Neural cell (in vitro differentiated cells): Measurements from ENCODE around the gene ATG9B. TPM values are rescaled to one million over a fixed set of nuclear protein-coding genes. Genes with fewer than 3 reads are reported as not detected.

Source experiments
- H2AFZ ChIP-seq: fragments of 200-600, 300-800 bp; sonication (generic), shearing (Covaris generic); 2 replicates; pipeline ENCODE4 v1.6.0; 2014; ENCODE audit warnings: low read depth, mild to moderate bottlenecking, antibody characterized with exemption, low read length, moderate library complexity
- H3F3A ChIP-seq: fragments of 200-600 bp; shearing (Covaris generic); 2 replicates; pipeline ENCODE4 v1.6.1; 2016; ENCODE audit warnings: mild to moderate bottlenecking, moderate library complexity, mixed read lengths, antibody characterized with exemption, low read length; ENCODE audit not compliant: insufficient read depth, poor library complexity, severe bottlenecking
- H3K27ac ChIP-seq: fragments of 200-600, 300-800 bp; sonication (generic), shearing (Covaris generic); 2 replicates; pipeline ENCODE4 v1.5.1; 2014; ENCODE audit warnings: mild to moderate bottlenecking, low read length, moderate library complexity
- H3K27me3 ChIP-seq: fragments of 300-800, 200-600 bp; sonication (generic), shearing (Covaris generic); 2 replicates; pipeline ENCODE4 v1.6.0; 2014; ENCODE audit warnings: mild to moderate bottlenecking, low read depth, low read length, moderate library complexity; ENCODE audit not compliant: insufficient read depth
- H3K36me3 ChIP-seq: fragments of 300-800, 200-600 bp; sonication (generic), shearing (Covaris generic); 2 replicates; pipeline ENCODE4 v1.5.1; 2014; ENCODE audit warnings: mild to moderate bottlenecking, antibody characterized with exemption, low read length, moderate library complexity; ENCODE audit not compliant: insufficient read depth
- H3K4me2 ChIP-seq: fragments of 300-800, 200-600 bp; sonication (generic), shearing (Covaris generic); 2 replicates; pipeline ENCODE4 v1.6.0; 2014; ENCODE audit warnings: mild to moderate bottlenecking, low read length
- H3K4me3 ChIP-seq: fragments of 300-800, 200-600 bp; sonication (generic), shearing (Covaris generic); 2 replicates; pipeline ENCODE4 v1.5.1; 2014; ENCODE audit warnings: mild to moderate bottlenecking, low read length, moderate library complexity
- H3K79me2 ChIP-seq: fragments of 200-600 bp; shearing (Covaris generic); replicated peaks from 2 replicates; pipeline ENCODE4 v1.6.0; 2014; ENCODE audit warnings: mild to moderate bottlenecking, low read length, moderate library complexity; ENCODE audit not compliant: insufficient read depth
- H3K9ac ChIP-seq: fragments of 300-800, 200-600 bp; sonication (generic), shearing (Covaris generic); 2 replicates; pipeline ENCODE4 v1.6.1; 2016; ENCODE audit warnings: mild to moderate bottlenecking, low read length, mixed read lengths
- H3K9me2 ChIP-seq: fragments of 200-600 bp; shearing (Covaris generic); 2 replicates; pipeline ENCODE4 v1.6.1; 2016; ENCODE audit warnings: mild to moderate bottlenecking, low read length, mixed read lengths; ENCODE audit not compliant: insufficient read depth
- H3K9me3 ChIP-seq: fragments of 200-600, 300-800 bp; sonication (generic), shearing (Covaris generic); 2 replicates; pipeline ENCODE4 v1.6.1; 2016; ENCODE audit warnings: mild to moderate bottlenecking, mixed run types, low read length, moderate library complexity, mixed read lengths
- H4K20me1 ChIP-seq: fragments of 200-600 bp; shearing (Covaris generic); 2 replicates; pipeline ENCODE4 v1.6.1; 2016; ENCODE audit warnings: mild to moderate bottlenecking, mixed run types; ENCODE audit not compliant: insufficient read depth
- CTCF ChIP-seq: fragments of 450-650 bp; IDR thresholded peaks from 2 replicates; pipeline ENCODE4 v1.5.1; 2014; ENCODE audit warnings: antibody characterized with exemption, mild to moderate bottlenecking, moderate library complexity; ENCODE audit not compliant: poor library complexity, severe bottlenecking
- EP300 ChIP-seq: fragments of 450-650 bp; conservative IDR thresholded peaks from 2 replicates; pipeline ENCODE4 v1.6.1; 2014; ENCODE audit warnings: antibody characterized with exemption, mild to moderate bottlenecking, moderate library complexity; ENCODE audit not compliant: poor library complexity, severe bottlenecking
- EZH2 ChIP-seq: fragments of 200-600, 300-800 bp; shearing (Covaris generic), sonication (generic); IDR thresholded peaks from 2 replicates; pipeline ENCODE4 v1.6.1; 2014; ENCODE audit warnings: antibody characterized with exemption, low read length, borderline replicate concordance, mild to moderate bottlenecking; ENCODE audit not compliant: insufficient read depth, poor library complexity, severe bottlenecking
- MXI1 ChIP-seq: fragments of 450-650 bp; conservative IDR thresholded peaks from 2 replicates; pipeline ENCODE4 v1.6.1; 2014; ENCODE audit warnings: antibody characterized with exemption, mild to moderate bottlenecking; ENCODE audit not compliant: poor library complexity, severe bottlenecking
- POLR2AphosphoS5 ChIP-seq: IDR thresholded peaks from 2 replicates; pipeline ENCODE4 v1.6.1; 2012
- RAD21 ChIP-seq: fragments of 450-650 bp; conservative IDR thresholded peaks from 2 replicates; pipeline ENCODE4 v1.6.1; 2014; ENCODE audit warnings: antibody characterized with exemption, mild to moderate bottlenecking, moderate library complexity
- REST ChIP-seq: IDR thresholded peaks from 2 replicates; pipeline ENCODE4 v1.6.1; 2012; ENCODE audit warnings: borderline replicate concordance
- SMC3 ChIP-seq: fragments of 450-650 bp; conservative IDR thresholded peaks from 2 replicates; pipeline ENCODE4 v1.6.1; 2014; ENCODE audit warnings: antibody characterized with exemption, mild to moderate bottlenecking, moderate library complexity; ENCODE audit not compliant: poor library complexity
- TAF1 ChIP-seq: IDR thresholded peaks from 2 replicates; pipeline ENCODE4 v1.6.1; 2012; ENCODE audit warnings: low read depth
- polyA plus RNA-seq: library from polyadenylated mRNA; depleted of rRNA; stranded (reverse); fragments of >200 nt; gene quantifications from 2 replicates; pipeline ENCODE4 v1.2.3, GENCODE V29; 2014

ATG9B gene
- polyA plus RNA-seq, 1 donor from 2014 or later = 1.4 TPM

- H3K27me3 ChIP-seq = peaks cover 7% of the 10 kb centered on the region
- H3K9me3 ChIP-seq = no peaks in the 10 kb centered on the region
- H3K36me3 ChIP-seq = no peaks in the 10 kb centered on the region
- no peak overlapping the region for H3K9ac ChIP-seq
- no peaks in the 10 kb centered on the region for H4K20me1 ChIP-seq
- no peaks in the 10 kb centered on the region for H3K9me2 ChIP-seq
- no peak overlapping the region for H3K4me3 ChIP-seq
- H3K4me2 ChIP-seq = no peak overlapping the region
- TF ChIP-seq REST = no peak
- TF ChIP-seq SMC3 = no peak
- no peak for TF ChIP-seq MXI1
- no peak for TF ChIP-seq RAD21
- no peak for TF ChIP-seq TAF1
- no peak for TF ChIP-seq EZH2
- TF ChIP-seq POLR2AphosphoS5 = no peak
- TF ChIP-seq EP300 = no peak
- no peak for TF ChIP-seq CTCF
- no peak overlapping the region for H3K27ac ChIP-seq
- no peak overlapping the region for H2AFZ ChIP-seq
- peaks cover 6% of the 10 kb centered on the region for H3F3A ChIP-seq
- no peaks in the 10 kb centered on the region for H3K79me2 ChIP-seq
Observed at GRCh38 chr7:151062111-151062398, 37.8 kb upstream of the ATG9B start.

GRCh38 chr7:151061213-151062110 is 37.2 kb upstream of the ATG9B start:
- no peak for TF ChIP-seq CTCF
- no peak for TF ChIP-seq REST
- TF ChIP-seq MXI1 = no peak
- no peak for TF ChIP-seq EZH2
- no peak for TF ChIP-seq RAD21
- no peak for TF ChIP-seq POLR2AphosphoS5
- no peak for TF ChIP-seq TAF1
- TF ChIP-seq EP300 = no peak
- no peak for TF ChIP-seq SMC3
- H3K9ac ChIP-seq = no peak overlapping the region
- no peak overlapping the region for H3K27ac ChIP-seq
- no peak overlapping the region for H3K4me2 ChIP-seq
- H4K20me1 ChIP-seq = no peaks in the 10 kb centered on the region
- no peaks in the 10 kb centered on the region for H3K36me3 ChIP-seq
- H3K9me3 ChIP-seq = no peaks in the 10 kb centered on the region
- H3K4me3 ChIP-seq = no peak overlapping the region
- peaks cover 6% of the 10 kb centered on the region for H3F3A ChIP-seq
- no peaks in the 10 kb centered on the region for H3K79me2 ChIP-seq
- no peak overlapping the region for H2AFZ ChIP-seq
- H3K9me2 ChIP-seq = no peaks in the 10 kb centered on the region
- H3K27me3 ChIP-seq = peaks cover 7% of the 10 kb centered on the region
